H1 (cell line): ENCODE results near the gene HOOK1. TPM values are rescaled to one million over a fixed set of nuclear protein-coding genes. Genes with fewer than 3 reads are reported as not detected.

ENCODE experiments used
- CTCF ChIP-seq, 3 experiments: IDR thresholded peaks; 1 replicate in 2 of 3; 2 replicates in 1 of 3; pipeline versions ENCODE4 v1.5.1 to v1.6.1; 2011; ENCODE audit warnings: low read length in 3 of 3, mild to moderate bottlenecking in 3 of 3, inconsistent platforms in 2 of 3, low read depth in 1 of 3, moderate library complexity in 1 of 3; ENCODE audit not compliant: insufficient read depth in 1 of 3; ENCODE audit errors: control extremely low read depth in 1 of 3
- FOSL1 ChIP-seq: IDR thresholded peaks from 2 replicates; pipeline ENCODE4 v1.6.1; 2011; ENCODE audit warnings: mild to moderate bottlenecking, low read depth, low read length, moderate library complexity; ENCODE audit not compliant: insufficient read depth
- TBP ChIP-seq: IDR thresholded peaks from 2 replicates; pipeline ENCODE4 v1.6.1; 2011; ENCODE audit warnings: low read depth, low read length, improper control_type of control experiment
- TEAD4 ChIP-seq: IDR thresholded peaks from 2 replicates; pipeline ENCODE4 v1.6.1; 2012; ENCODE audit warnings: low read depth, low read length, inconsistent platforms, mixed read lengths
- polyA plus RNA-seq, 7 experiments: library from polyadenylated mRNA; depleted of rRNA in 3 of 7; stranded (reverse) in 5 of 7; unstranded in 2 of 7; fragments of >200 nt in 5 of 7; fragments of 200-250 nt in 2 of 7; gene quantifications; 1 replicate in 5 of 7; 2 replicates in 1 of 7; 4 replicates in 1 of 7; pipeline versions ENCODE4 v1.2.1 to v1.2.3, GENCODE V29; 2011 to 2013; ENCODE audit warnings: missing spikeins in 2 of 7, mixed read lengths in 2 of 7
- total RNA-seq: library from RNA; stranded (reverse); fragmentation: NEBNext Ultra II Directional; extraction: Animal tissue kit (Norgen Biotek cat#: 25700); gene quantifications from 2 replicates; pipeline ENCODE4 v1.2.1, GENCODE V29; 2021

The HOOK1 gene
- total and polyA plus RNA-seq, 2 of the 8 experiments (the other 6 are each of a cell fraction or from before 2014, with no cell fraction given) = 5.6 to 34.5 TPM

GRCh38 chr1:59768792-59769735 lies 45.7 kb upstream of the HOOK1 start (continued):
- TF ChIP-seq CTCF (IDR thresholded peaks at IDR 0.05; ENCODE audit: control extremely low read depth in 1 of 3, insufficient read depth in 1 of 3, low read depth in 1 of 3, low read length in 3 of 3) (no peak), FOSL1 (no peak), TBP (no peak), TEAD4 (no peak)
- TF ChIP-seq, all 59 proteins: peak for 0
